Testis (tissue), 2 donors: Measurements from ENCODE around the gene GRHPR.

Experiments used
- CTCF ChIP-seq, 3 experiments: fragments of 450-650 bp in 2 of 3; fragments of 200-600 bp in 1 of 3; sonication (generic) in 1 of 3; IDR thresholded peaks; one replicate each; pipeline ENCODE4 v1.5.1; 2016 to 2019; ENCODE audit warnings: antibody characterized with exemption in 3 of 3, mild to moderate bottlenecking in 2 of 3, moderate library complexity in 1 of 3
- POLR2A ChIP-seq: fragments of 450-650 bp; IDR thresholded peaks from one replicate; pipeline ENCODE4 v1.6.1; 2017; ENCODE audit warnings: antibody characterized with exemption, mild to moderate bottlenecking, moderate library complexity

- TF ChIP-seq CTCF (IDR thresholded peaks at IDR 0.05) (no peak), POLR2A (no peak)
Measured at GRCh38 chr9:37444890-37445289, 22.4 kb downstream of the GRHPR start.
